ENCODE measurements around the gene CRYBG2.

Gene CRYBG2

GRCh38 chr1:26281091-26281958 lies 72.6 kb downstream of the CRYBG2 start:
- DNase-seq: no peak

- no peak for DNase-seq
Observed at GRCh38 chr1:26280333-26281042, 73.4 kb downstream of the CRYBG2 start.

- peak; percentile 97 for DNase-seq
Observed at GRCh38 chr1:26279456-26280332, 74.2 kb downstream of the CRYBG2 start, which contains the start of gene SH3BGRL3. Gene SH3BGRL3 (plus strand): TSS chr1:26280086. CDS start chr1:26280156, 70 bp downstream.

GRCh38 chr1:26278724-26279455 lies 75.0 kb downstream of the CRYBG2 start:
- no peak for DNase-seq

- no peak for DNase-seq
Observed at GRCh38 chr1:26278303-26278702, 75.6 kb downstream of the CRYBG2 start.

- no peak for DNase-seq
Observed at GRCh38 chr1:26277719-26278118, 76.2 kb downstream of the CRYBG2 start.

- DNase-seq: no peak
Observed at GRCh38 chr1:26277261-26277661, 76.7 kb downstream of the CRYBG2 start.

GRCh38 chr1:26276432-26276838 lies 77.5 kb downstream of the CRYBG2 start:
- DNase-seq: no peak

- DNase-seq: peak; percentile 67
Observed at GRCh38 chr1:26275580-26276431, 78.1 kb downstream of the CRYBG2 start.

- no peak for DNase-seq
Observed at GRCh38 chr1:26274801-26275425, 79.0 kb downstream of the CRYBG2 start.
